Activated T-helper 17 cell treated with anti-CD3 and anti-CD28 coated beads, Interleukin-2, amount 50 U/mL, for 72 hours (primary cell): ENCODE measurements around the gene CACNA1C. TPM values are rescaled to one million over a fixed set of nuclear protein-coding genes. Genes with fewer than 3 reads are reported as not detected.

ENCODE experiments used
- ATAC-seq: fragments of 150-1000 bp; cut with Tn5 transposase; replicated peaks from 2 replicates; pipeline ENCODE4 v1.10.0; 2021; ENCODE audit warnings: mild to moderate bottlenecking, moderate library complexity
- H3K27ac Mint-ChIP-seq: one replicate; pipeline ENCODE4 v1.8.0; 2022; ENCODE audit warnings: mixed read lengths
- H3K27me3 Mint-ChIP-seq: one replicate; pipeline ENCODE4 v1.8.0; 2022; ENCODE audit warnings: mixed read lengths
- H3K36me3 Mint-ChIP-seq: one replicate; pipeline ENCODE4 v1.8.0; 2022; ENCODE audit warnings: low read depth, mild to moderate bottlenecking, mixed read lengths
- H3K4me1 Mint-ChIP-seq: one replicate; pipeline ENCODE4 v1.8.0; 2022; ENCODE audit warnings: mixed read lengths
- H3K4me3 Mint-ChIP-seq: one replicate; pipeline ENCODE4 v1.8.0; 2022; ENCODE audit warnings: mild to moderate bottlenecking, mixed read lengths
- H3K9me3 Mint-ChIP-seq: one replicate; pipeline ENCODE4 v1.8.0; 2022; ENCODE audit warnings: mixed read lengths
- total RNA-seq, 2 donors: library from RNA; stranded (reverse); gene quantifications; one replicate each; pipeline ENCODE4 v1.2.3, GENCODE V29; 2022

CACNA1C gene
- total RNA-seq, 2 donors from 2014 or later, result 0.04 to 0.21 TPM

DNA sequence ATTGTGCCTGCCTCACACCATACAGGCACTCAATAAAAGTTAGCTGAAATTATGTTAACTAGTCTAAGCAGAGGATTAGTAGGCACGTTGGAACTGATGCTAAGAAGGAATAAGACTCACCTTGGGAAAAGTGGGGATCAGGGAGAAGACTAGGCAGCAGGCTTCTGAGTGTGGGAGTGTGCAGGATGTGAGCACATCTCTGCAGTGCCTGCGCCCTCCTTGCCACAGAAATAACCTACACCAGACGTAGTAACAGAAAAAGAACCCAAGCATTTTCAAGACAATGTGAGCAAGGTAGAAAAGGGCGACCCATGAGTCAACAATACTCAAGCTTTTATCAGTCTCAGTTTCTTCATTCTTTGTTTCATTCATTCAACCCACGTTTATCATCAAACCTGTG is 113.9 kb downstream of the CACNA1C start:
- no peaks in the 10 kb centered on the region for H3K36me3 Mint-ChIP-seq
- H3K9me3 Mint-ChIP-seq, result peaks cover 24% of the 10 kb centered on the region
- H3K27me3 Mint-ChIP-seq, result peaks cover 29% of the 10 kb centered on the region
- H3K27ac Mint-ChIP-seq, result no peak overlapping the region
- no peak overlapping the region for H3K4me3 Mint-ChIP-seq
- H3K4me1 Mint-ChIP-seq, result no peaks in the 10 kb centered on the region
- ATAC-seq, result no peak

GRCh38 chr12:2167231-2167630 is 114.4 kb downstream of the CACNA1C start:
- H3K27me3 Mint-ChIP-seq, result peaks cover 30% of the 10 kb centered on the region
- H3K27ac Mint-ChIP-seq, result no peak overlapping the region
- ATAC-seq, result no peak
- no peaks in the 10 kb centered on the region for H3K36me3 Mint-ChIP-seq
- peaks cover 24% of the 10 kb centered on the region for H3K9me3 Mint-ChIP-seq
- no peaks in the 10 kb centered on the region for H3K4me1 Mint-ChIP-seq
- H3K4me3 Mint-ChIP-seq, result no peak overlapping the region

DNA sequence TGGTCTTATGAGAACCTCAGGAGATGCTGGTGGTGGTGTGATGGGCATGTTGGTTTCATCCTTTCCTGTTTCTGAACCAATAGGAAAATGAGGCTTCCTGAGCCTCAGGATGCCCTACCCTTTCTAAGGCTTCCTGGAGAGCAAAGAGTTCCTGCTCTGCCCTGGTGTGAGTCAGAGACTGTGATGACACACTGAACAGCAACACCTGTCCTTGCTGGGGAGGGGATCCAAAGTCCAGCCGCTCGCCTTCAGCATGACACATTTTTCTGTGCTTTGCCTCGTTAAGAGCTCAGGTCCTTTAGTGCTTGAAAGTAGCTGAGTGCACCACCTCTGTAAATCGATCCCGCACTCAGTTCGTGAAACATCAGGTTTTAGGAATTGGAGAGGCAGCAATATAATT is 116.0 kb downstream of the CACNA1C start:
- Mint-ChIP-seq H3K27ac (no peak overlapping the region), H3K4me1 (no peaks in the 10 kb centered on the region), H3K4me3 (no peak overlapping the region), H3K36me3 (no peaks in the 10 kb centered on the region), H3K27me3 (peaks cover 38% of the 10 kb centered on the region), H3K9me3 (peaks cover 24% of the 10 kb centered on the region)
- ATAC-seq, result no peak

DNA sequence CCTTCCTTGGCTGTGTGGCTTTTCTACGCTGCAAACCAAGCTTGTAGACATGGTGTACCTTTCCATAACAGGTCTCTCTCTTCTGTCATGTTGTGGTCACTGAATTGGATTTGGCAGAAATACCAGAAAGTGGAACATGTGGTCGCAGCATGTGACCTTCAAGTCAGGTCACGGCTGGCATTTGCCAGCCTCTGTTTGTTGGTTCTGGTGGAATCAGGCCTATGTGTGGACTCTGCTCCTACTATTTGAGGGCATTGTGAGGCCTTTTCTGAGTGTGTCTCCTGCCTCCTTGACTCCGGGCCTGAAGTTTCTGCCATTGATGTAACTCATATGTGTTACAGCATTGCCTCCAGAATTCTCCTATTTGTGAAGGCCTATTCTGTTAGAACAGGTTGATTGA is 116.7 kb downstream of the CACNA1C start:
- H3K27me3 Mint-ChIP-seq, result peaks cover 32% of the 10 kb centered on the region
- peaks cover 24% of the 10 kb centered on the region for H3K9me3 Mint-ChIP-seq
- H3K4me3 Mint-ChIP-seq, result no peak overlapping the region
- H3K36me3 Mint-ChIP-seq, result no peaks in the 10 kb centered on the region
- no peak overlapping the region for H3K27ac Mint-ChIP-seq
- ATAC-seq, result no peak
- no peaks in the 10 kb centered on the region for H3K4me1 Mint-ChIP-seq

DNA sequence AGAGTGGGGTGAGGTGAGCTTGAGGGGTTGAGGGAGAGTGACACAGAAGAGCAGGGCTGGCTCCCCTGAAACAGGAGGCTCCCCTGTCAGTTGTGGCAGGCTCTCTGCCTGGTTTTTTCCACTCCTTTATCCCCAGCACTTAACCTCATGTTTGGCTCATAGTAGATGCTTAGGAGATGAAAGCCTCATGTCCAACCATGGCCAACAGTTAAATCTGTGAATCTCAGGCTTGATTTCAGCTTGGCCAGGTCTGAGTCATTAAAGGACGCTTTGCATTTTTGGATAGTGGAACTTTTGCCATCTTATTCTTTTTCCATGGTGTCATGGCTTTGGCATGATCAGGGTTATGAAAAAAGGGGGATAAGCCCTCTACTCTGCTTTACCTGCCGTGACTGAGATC is 117.2 kb downstream of the CACNA1C start:
- Mint-ChIP-seq H3K27me3 (peaks cover 31% of the 10 kb centered on the region), H3K36me3 (no peaks in the 10 kb centered on the region), H3K4me3 (no peak overlapping the region), H3K4me1 (no peaks in the 10 kb centered on the region), H3K27ac (no peak overlapping the region), H3K9me3 (peaks cover 24% of the 10 kb centered on the region)
- no peak for ATAC-seq

DNA sequence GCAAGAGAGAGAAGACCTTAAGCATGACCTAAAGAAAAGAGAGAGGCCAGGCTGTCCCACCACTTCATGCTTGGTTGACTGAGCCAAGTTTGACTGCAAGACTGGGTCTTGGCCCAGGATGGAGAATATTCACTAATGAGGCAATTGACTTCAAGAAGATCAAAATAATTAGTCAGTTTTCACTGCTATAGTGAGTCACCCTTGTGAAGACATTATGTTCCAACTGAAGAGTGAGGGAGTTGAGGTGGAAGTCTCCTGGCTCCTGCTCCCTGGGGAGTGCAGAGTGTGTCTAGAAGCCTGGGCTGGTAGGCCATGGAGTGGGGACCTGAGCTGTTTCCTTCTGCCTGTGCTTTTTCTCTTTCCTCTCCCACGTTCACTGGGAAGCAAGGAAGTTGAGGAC is 117.6 kb downstream of the CACNA1C start:
- Mint-ChIP-seq H3K9me3 (peaks cover 23% of the 10 kb centered on the region), H3K27me3 (peaks cover 34% of the 10 kb centered on the region), H3K36me3 (no peaks in the 10 kb centered on the region), H3K4me1 (no peaks in the 10 kb centered on the region), H3K27ac (no peak overlapping the region), H3K4me3 (no peak overlapping the region)
- ATAC-seq, result no peak

DNA sequence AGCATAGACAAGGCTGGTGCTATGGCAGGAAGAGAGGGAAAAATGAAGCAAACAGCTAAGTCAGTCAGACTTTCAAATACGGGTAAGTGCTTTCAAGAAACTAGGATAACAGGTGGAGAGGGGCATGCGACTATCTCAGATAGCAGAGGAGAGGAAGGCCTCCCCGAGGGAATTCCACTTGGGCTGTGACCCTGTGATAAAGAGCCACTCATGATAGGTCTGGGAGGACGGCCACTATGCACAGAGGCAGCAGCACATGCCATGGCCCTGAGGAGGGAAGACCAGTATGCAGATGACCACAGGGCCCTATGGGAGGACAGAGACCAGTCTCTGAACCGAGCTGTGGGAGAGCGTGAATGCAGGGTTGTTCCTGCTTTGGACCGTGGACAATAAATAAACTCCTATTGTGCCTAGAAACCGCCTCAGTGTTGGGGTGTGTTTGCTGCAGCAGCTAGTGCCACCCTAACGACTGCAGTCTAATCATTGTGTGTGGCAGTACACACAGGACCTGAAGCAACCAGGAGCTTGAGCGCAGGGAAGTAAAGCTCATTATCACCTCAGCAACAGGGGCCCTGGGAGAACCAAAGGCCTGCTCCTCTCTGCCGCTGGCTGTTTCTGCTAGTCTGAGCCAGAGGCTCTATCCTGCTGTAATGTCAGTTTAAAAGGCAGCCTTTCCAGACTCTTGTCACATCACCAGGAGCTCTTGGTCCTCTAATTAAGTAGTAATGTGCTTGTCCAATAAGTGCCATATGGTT is 119.1 kb downstream of the CACNA1C start:
- Mint-ChIP-seq H3K4me1 (no peaks in the 10 kb centered on the region), H3K27me3 (peaks cover 36% of the 10 kb centered on the region), H3K4me3 (no peak overlapping the region), H3K27ac (no peak overlapping the region), H3K9me3 (peaks cover 13% of the 10 kb centered on the region), H3K36me3 (no peaks in the 10 kb centered on the region)
- no peak for ATAC-seq

GRCh38 chr12:2172491-2173214 is 119.9 kb downstream of the CACNA1C start:
- Mint-ChIP-seq H3K4me1 (no peaks in the 10 kb centered on the region), H3K36me3 (no peaks in the 10 kb centered on the region), H3K9me3 (peaks cover 10% of the 10 kb centered on the region), H3K27me3 (peaks cover 38% of the 10 kb centered on the region), H3K27ac (no peak overlapping the region), H3K4me3 (no peak overlapping the region)
- ATAC-seq, result no peak

GRCh38 chr12:2173971-2174370 is 121.2 kb downstream of the CACNA1C start:
- Mint-ChIP-seq H3K9me3 (no peaks in the 10 kb centered on the region), H3K36me3 (no peaks in the 10 kb centered on the region), H3K4me3 (no peak overlapping the region), H3K4me1 (no peaks in the 10 kb centered on the region), H3K27ac (no peak overlapping the region), H3K27me3 (peaks cover 35% of the 10 kb centered on the region)
- ATAC-seq, result no peak

GRCh38 chr12:2177003-2177402 is 124.2 kb downstream of the CACNA1C start:
- Mint-ChIP-seq H3K4me3 (no peak overlapping the region), H3K4me1 (no peaks in the 10 kb centered on the region), H3K27ac (no peak overlapping the region), H3K36me3 (no peaks in the 10 kb centered on the region), H3K9me3 (no peaks in the 10 kb centered on the region), H3K27me3 (peaks cover 45% of the 10 kb centered on the region)
- ATAC-seq, result no peak

GRCh38 chr12:2177751-2178150 is 125.0 kb downstream of the CACNA1C start:
- H3K36me3 Mint-ChIP-seq, result no peaks in the 10 kb centered on the region
- H3K4me3 Mint-ChIP-seq, result no peak overlapping the region
- ATAC-seq, result no peak
- H3K4me1 Mint-ChIP-seq, result no peaks in the 10 kb centered on the region
- peaks cover 46% of the 10 kb centered on the region for H3K27me3 Mint-ChIP-seq
- H3K9me3 Mint-ChIP-seq, result no peaks in the 10 kb centered on the region
- no peak overlapping the region for H3K27ac Mint-ChIP-seq

DNA sequence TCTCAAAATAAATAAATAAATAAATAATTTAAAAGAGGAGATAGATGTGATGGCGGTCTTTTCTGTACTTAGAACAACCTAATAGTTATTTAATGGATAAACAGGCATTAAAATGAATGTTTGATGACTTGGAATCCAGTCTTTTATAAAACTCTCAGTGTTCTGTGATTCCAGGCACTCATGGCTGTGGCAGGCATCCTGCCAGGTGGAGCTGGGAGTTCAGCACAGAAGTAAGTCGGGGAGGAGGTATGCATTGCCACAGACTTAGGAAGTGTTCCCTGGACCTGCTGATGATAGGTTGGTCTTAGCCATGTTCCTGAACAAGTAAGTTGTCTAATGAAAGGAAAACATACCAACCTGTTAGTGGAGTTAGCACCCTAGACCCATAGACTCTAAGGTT is 126.3 kb downstream of the CACNA1C start:
- H3K4me3 Mint-ChIP-seq, result no peak overlapping the region
- H3K27ac Mint-ChIP-seq, result no peak overlapping the region
- H3K4me1 Mint-ChIP-seq, result peaks cover under 1% of the 10 kb centered on the region
- no peaks in the 10 kb centered on the region for H3K9me3 Mint-ChIP-seq
- H3K27me3 Mint-ChIP-seq, result peaks cover 43% of the 10 kb centered on the region
- no peaks in the 10 kb centered on the region for H3K36me3 Mint-ChIP-seq
- ATAC-seq, result no peak

DNA sequence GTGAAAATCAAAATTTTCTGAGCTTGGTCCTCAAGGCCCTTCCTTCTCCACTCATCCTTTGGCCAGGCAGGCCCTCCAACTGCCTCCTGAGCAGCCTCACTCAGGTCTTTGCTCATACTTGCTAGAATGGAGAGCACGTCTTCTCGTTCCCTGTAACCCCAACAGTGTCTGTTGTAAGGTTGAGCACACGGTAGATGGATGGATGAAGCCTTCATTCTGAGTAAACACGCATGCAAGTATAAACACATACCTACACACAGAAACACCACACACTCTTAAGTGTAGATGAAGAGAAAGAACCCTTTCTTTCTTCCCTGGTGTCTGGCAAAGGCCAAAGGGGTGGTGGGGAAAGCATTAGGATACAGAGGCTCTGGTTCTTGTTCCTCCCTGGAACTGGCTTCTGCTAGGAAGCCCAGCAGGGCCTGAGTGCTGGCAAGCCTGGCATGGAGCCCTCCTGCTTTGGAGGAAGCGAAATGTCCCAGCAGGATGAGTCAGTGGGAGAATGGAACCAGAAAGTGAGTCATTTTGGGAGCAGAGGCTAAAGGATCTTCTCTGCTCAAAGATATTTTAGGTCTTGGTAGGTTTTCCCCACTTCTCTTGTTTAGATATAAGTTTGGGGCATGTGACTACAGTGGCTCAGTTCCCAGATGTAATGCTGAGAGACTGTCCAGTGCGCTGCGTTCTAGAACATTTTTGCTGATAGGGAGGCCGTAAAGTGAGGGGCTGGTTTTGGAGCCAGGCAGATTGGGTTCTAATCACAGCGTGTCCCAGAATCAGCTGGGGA is 127.4 kb downstream of the CACNA1C start:
- Mint-ChIP-seq H3K4me1 (peaks cover 4% of the 10 kb centered on the region), H3K9me3 (no peaks in the 10 kb centered on the region), H3K36me3 (no peaks in the 10 kb centered on the region), H3K4me3 (no peak overlapping the region), H3K27me3 (peaks cover 47% of the 10 kb centered on the region), H3K27ac (no peak overlapping the region)
- ATAC-seq, result no peak

GRCh38 chr12:2180737-2181082 is 127.9 kb downstream of the CACNA1C start:
- no peak for ATAC-seq
- Mint-ChIP-seq H3K36me3 (no peaks in the 10 kb centered on the region), H3K27ac (no peak overlapping the region), H3K9me3 (no peaks in the 10 kb centered on the region), H3K4me3 (no peak overlapping the region), H3K4me1 (peaks cover 4% of the 10 kb centered on the region), H3K27me3 (peaks cover 48% of the 10 kb centered on the region)
